Body of pancreas (tissue), 4 donors: Measurements from ENCODE around the gene NELL2. TPM values are rescaled to one million over a fixed set of nuclear protein-coding genes. Genes with fewer than 3 reads are reported as not detected.
"Not testable (repeated sequence)": the region's sequence is repeated elsewhere in the genome, so short reads cannot be mapped to it uniquely, and the experiment has no call there.

Experiments
- ATAC-seq: fragments of 150-250 bp; one replicate; pipeline ENCODE4 v1.9.1; 2016
- DNase-seq, 4 donors: peaks; one replicate each; pipeline ENCODE4 v3.0.0-alpha.2; 2019
- H3K27ac ChIP-seq, 4 donors: fragments of 200-600 bp; sonication (generic); 1 replicate in 3 of 4; 2 replicates in 1 of 4; pipeline versions ENCODE4 v1.5.1 to v1.6.1; 2016 to 2019; ENCODE audit warnings: mild to moderate bottlenecking in 1 of 4, mixed read lengths in 1 of 4, moderate library complexity in 1 of 4
- H3K27me3 ChIP-seq, 2 donors: fragments of 200-600 bp; sonication (generic); one replicate each; pipeline ENCODE4 v1.6.0; 2016; ENCODE audit warnings: mild to moderate bottlenecking in 1 of 2
- H3K36me3 ChIP-seq, 2 donors: fragments of 200-600 bp; sonication (generic); replicated peaks in 1 of 2; 2 replicates each; pipeline ENCODE4 v1.5.1; 2016; ENCODE audit warnings: low read depth in 2 of 2; ENCODE audit not compliant: insufficient read depth in 1 of 2
- H3K4me1 ChIP-seq: fragments of 200-600 bp; sonication (generic); one replicate; pipeline ENCODE4 v1.6.0; 2016
- H3K4me3 ChIP-seq, 2 donors: fragments of 200-600 bp; sonication (generic); 1 replicate in 1 of 2; 2 replicates in 1 of 2; pipeline ENCODE4 v1.5.1; 2016 to 2019
- H3K9me3 ChIP-seq, 3 donors: fragments of 200-600 bp; sonication (generic); 1 replicate in 2 of 3; 2 replicates in 1 of 3; pipeline ENCODE4 v1.5.1; 2016
- POLR2A ChIP-seq, 3 donors: fragments of 450-650 bp; IDR thresholded peaks; one replicate each; pipeline ENCODE4 v1.6.1; 2016; ENCODE audit warnings: antibody characterized with exemption in 3 of 3, mild to moderate bottlenecking in 2 of 3
- WGBS, 2 donors: methylation state at CpG; one replicate each; pipeline ENCODE4 v1.1.5; 2017; 5-methylcytosine and 5-hydroxymethylcytosine counted together
- intact Hi-C: fragments of 100-400 bp; cut with DNase I; formaldehyde crosslinking; loops from one replicate; pipeline ENCODE4 v1.15.1; 2023
- total RNA-seq, 2 donors: library from RNA; depleted of rRNA; stranded (reverse); fragments of >200 nt; gene quantifications; one replicate each; pipeline ENCODE4 v1.1.0, GENCODE V29; 2016
- TF ChIP-seq, protein P1 (sequence below), 7 experiments: fragments of 450-650 bp in 4 of 7; fragments of 200-600 bp in 3 of 7; sonication (generic) in 3 of 7; IDR thresholded peaks; one replicate each; pipeline ENCODE4 v1.5.1; 2016 to 2019; ENCODE audit warnings: antibody characterized with exemption in 7 of 7

The NELL2 gene
- 1 to 10 TPM in 1 of 2 donors, not detected in 1; 3.6 TPM for total RNA-seq

DNA sequence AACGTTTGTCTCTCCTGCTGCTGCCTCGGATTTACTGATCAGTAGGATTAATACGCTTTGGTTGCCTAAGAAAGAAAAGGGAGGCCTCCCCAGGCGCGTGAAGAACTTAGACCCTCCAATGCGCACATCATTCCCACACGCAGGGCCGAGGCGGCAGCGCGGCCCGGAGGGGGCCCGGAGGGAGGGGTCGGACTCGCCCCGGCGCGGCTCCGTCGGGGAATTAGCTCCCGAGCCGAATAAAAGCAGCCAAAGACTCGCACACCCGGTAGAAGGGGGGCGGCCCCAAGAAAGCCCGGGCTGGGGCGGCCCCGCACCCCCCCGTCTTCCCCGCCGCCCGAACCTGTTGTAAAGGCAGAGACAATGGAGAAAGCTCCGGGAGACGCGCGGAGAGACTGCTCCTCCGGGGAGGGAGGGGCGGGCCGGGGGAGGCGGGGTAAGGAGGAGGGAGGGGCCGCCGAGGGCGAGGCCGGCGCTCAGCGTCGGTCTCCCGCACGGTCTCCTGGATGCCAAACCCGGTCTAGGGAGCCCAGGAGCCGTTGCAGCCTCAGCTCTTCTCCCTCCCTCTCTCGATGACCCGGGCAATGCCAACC lies at the start of gene NELL2:
NELL2 (minus strand) TSS at position 362 of the 590 bp plus-strand sequence. CDS start 446 bp downstream, outside the sequence.
- ATAC-seq (peak; percentile 76), DNase-seq (peak; percentile 25 to 54 (median 30))
- intact Hi-C loops: no loop called here
- 0% methylated on average over 29 to 40 of the region's 53 CpGs for WGBS, 2 donors
- Histone ChIP-seq H3K27me3 (peaks cover 0 to 4% of the 10 kb centered on the region in 2 donors), H3K4me3 (peak within 1 kb of the TSS in 1 of 2 donors; percentile 50), H3K4me1 (peaks cover 25% of the 10 kb centered on the region), H3K36me3 (no peaks in the 10 kb centered on the region), H3K9me3 (no peaks in the 10 kb centered on the region), H3K27ac (no peak within 1 kb of the TSS)
- no peak for TF ChIP-seq POLR2A (IDR thresholded peaks at IDR 0.05)
- TF ChIP-seq, protein P1, sequence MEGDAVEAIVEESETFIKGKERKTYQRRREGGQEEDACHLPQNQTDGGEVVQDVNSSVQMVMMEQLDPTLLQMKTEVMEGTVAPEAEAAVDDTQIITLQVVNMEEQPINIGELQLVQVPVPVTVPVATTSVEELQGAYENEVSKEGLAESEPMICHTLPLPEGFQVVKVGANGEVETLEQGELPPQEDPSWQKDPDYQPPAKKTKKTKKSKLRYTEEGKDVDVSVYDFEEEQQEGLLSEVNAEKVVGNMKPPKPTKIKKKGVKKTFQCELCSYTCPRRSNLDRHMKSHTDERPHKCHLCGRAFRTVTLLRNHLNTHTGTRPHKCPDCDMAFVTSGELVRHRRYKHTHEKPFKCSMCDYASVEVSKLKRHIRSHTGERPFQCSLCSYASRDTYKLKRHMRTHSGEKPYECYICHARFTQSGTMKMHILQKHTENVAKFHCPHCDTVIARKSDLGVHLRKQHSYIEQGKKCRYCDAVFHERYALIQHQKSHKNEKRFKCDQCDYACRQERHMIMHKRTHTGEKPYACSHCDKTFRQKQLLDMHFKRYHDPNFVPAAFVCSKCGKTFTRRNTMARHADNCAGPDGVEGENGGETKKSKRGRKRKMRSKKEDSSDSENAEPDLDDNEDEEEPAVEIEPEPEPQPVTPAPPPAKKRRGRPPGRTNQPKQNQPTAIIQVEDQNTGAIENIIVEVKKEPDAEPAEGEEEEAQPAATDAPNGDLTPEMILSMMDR (IDR thresholded peaks at IDR 0.05): no peak

DNA sequence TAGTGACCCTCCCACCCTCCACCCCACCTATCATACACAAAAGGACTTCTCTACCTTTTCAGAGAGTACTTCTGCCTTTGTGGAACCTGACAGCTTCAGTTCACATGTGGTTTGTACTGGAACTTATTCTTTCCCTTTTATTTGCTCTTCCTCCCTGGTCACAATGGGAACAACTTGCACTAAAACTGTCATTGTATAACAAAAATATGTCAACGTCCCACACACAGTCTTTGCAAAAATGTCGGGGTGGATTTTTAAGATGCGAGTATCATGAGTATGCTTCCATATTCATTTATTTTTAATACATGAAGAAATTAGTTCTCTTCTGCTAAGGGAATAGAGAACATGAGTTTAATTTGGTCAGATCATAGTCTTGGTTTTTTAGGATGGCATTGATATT lies 45.6 kb upstream of the NELL2 start:
- no peak for ATAC-seq

DNA sequence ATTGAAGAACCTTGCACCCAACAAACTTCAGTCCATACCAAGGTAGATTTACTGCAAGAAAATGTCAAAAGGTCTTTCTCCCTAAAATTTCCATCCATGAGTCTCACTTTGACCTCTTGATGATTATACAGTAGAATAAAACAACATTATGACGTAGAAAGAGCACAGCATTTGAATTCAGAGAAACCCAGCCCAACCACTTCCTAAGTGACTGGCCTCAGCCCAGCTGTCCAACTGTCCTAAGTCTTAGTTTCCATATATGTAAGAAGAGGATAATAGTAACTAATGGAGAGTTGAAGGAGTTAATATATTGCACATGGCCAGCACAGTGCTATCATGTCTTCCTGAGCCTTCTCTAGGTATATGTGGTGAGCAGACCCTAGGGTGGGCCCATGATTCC lies 41.0 kb upstream of the NELL2 start:
- ATAC-seq: no peak

More for the DNA sequence above, 45.6 kb upstream of the NELL2 start:
- Histone ChIP-seq H3K4me1 (no peaks in the 10 kb centered on the region), H3K27ac (no peak overlapping the region), H3K9me3 (no peaks in the 10 kb centered on the region), H3K27me3 (no peaks in the 10 kb centered on the region), H3K36me3 (no peaks in the 10 kb centered on the region), H3K4me3 (no peak overlapping the region)
- TF ChIP-seq POLR2A (IDR thresholded peaks at IDR 0.05): no peak
- TF ChIP-seq, protein P1 (IDR thresholded peaks at IDR 0.05): no peak
- WGBS, 2 donors: 59 to 72% methylated on average over 3 of the region's 3 CpGs
- intact Hi-C loops: loop anchor here (10.0 kb wide), 1 partner anchor 897 kb away; no protein-coding TSS in a partner anchor
- DNase-seq: no peak

GRCh38 chr12:44915958-44916357 lies 39.8 kb upstream of the NELL2 start:
- Histone ChIP-seq H3K9me3 (no peaks in the 10 kb centered on the region), H3K36me3 (no peaks in the 10 kb centered on the region), H3K4me1 (no peaks in the 10 kb centered on the region), H3K4me3 (no peak overlapping the region), H3K27ac (no peak overlapping the region), H3K27me3 (no peaks in the 10 kb centered on the region)
- no peak for ATAC-seq
- DNase-seq: no peak
- intact Hi-C loops: no loop called here
- TF ChIP-seq, protein P1 (IDR thresholded peaks at IDR 0.05): no peak
- TF ChIP-seq POLR2A (IDR thresholded peaks at IDR 0.05): no peak

More for the DNA sequence above, 41.0 kb upstream of the NELL2 start:
- intact Hi-C loops: no loop called here
- no peak overlapping the region for H3K27ac ChIP-seq
- WGBS, 2 donors: 69% methylated on average over 1 of the region's 1 CpG
- no peaks in the 10 kb centered on the region for H3K4me1 ChIP-seq
- no peaks in the 10 kb centered on the region for H3K9me3 ChIP-seq
- TF ChIP-seq, protein P1 (IDR thresholded peaks at IDR 0.05): no peak
- no peak for TF ChIP-seq POLR2A (IDR thresholded peaks at IDR 0.05)
- H3K27me3 ChIP-seq: no peaks in the 10 kb centered on the region
- H3K36me3 ChIP-seq: no peaks in the 10 kb centered on the region
- H3K4me3 ChIP-seq: no peak overlapping the region
- DNase-seq: no peak

- no peak for ATAC-seq
- no peaks in the 10 kb centered on the region for H3K27me3 ChIP-seq
- 61 to 76% methylated on average over 2 of the region's 2 CpGs for WGBS, 2 donors
- DNase-seq: no peak
- no peaks in the 10 kb centered on the region for H3K4me1 ChIP-seq
- H3K36me3 ChIP-seq: no peaks in the 10 kb centered on the region
- H3K27ac ChIP-seq: no peak overlapping the region
- intact Hi-C loops: no loop called here
- no peak overlapping the region for H3K4me3 ChIP-seq
- TF ChIP-seq POLR2A (IDR thresholded peaks at IDR 0.05): no peak
- H3K9me3 ChIP-seq: no peaks in the 10 kb centered on the region
Measured at GRCh38 chr12:44904321-44904720, 28.2 kb upstream of the NELL2 start.

GRCh38 chr12:44898108-44898507 lies 22.0 kb upstream of the NELL2 start:
- intact Hi-C loops, H3K4me1 ChIP-seq: not testable (repeated sequence)

More at GRCh38 chr12:44898108-44898507, 22.0 kb upstream of the NELL2 start:
- H3K36me3 ChIP-seq, DNase-seq, H3K27me3 ChIP-seq, H3K4me3 ChIP-seq, ATAC-seq, H3K9me3 ChIP-seq, H3K27ac ChIP-seq: not testable (repeated sequence)
- 49 to 51% methylated on average over 5 to 6 of the region's 6 CpGs for WGBS, 2 donors
